ENCODE results near the gene TRPM3. TPM values are rescaled to one million over a fixed set of nuclear protein-coding genes. Genes with fewer than 3 reads are reported as not detected.

The TRPM3 gene
- total RNA-seq, 1 donor from 2014 or later: 0.15 TPM

DNA sequence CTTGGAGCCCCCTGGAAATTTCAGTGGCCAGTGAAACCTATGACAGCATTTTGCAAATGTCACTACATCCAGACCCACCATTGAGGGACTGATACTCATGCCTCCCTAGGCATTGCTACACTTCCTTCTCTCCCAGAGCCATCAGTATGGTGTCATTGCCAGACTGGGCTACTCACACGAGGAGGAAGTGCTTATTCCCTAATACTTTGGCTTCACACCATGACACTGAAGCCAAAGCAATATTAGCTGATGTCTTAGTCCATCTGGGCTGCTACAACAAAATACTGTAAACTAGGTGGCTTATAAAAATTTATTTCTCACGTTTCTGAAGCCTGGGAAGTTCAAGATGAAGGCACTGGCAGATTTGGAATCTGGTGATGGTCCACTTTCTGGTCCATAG is 22.6 kb downstream of the TRPM3 start:
- TF ChIP-seq, protein P1, sequence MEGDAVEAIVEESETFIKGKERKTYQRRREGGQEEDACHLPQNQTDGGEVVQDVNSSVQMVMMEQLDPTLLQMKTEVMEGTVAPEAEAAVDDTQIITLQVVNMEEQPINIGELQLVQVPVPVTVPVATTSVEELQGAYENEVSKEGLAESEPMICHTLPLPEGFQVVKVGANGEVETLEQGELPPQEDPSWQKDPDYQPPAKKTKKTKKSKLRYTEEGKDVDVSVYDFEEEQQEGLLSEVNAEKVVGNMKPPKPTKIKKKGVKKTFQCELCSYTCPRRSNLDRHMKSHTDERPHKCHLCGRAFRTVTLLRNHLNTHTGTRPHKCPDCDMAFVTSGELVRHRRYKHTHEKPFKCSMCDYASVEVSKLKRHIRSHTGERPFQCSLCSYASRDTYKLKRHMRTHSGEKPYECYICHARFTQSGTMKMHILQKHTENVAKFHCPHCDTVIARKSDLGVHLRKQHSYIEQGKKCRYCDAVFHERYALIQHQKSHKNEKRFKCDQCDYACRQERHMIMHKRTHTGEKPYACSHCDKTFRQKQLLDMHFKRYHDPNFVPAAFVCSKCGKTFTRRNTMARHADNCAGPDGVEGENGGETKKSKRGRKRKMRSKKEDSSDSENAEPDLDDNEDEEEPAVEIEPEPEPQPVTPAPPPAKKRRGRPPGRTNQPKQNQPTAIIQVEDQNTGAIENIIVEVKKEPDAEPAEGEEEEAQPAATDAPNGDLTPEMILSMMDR (IDR thresholded peaks at IDR 0.05): no peak
- Histone ChIP-seq H3K27me3 (ENCODE audit: low read depth) (no peaks in the 10 kb centered on the region), H3K4me1 (no peaks in the 10 kb centered on the region), H3K4me3 (no peak overlapping the region), H3K9me3 (no peaks in the 10 kb centered on the region), H3K36me3 (no peaks in the 10 kb centered on the region), H3K27ac (no peak overlapping the region)
- DNase-seq: no peak
- intact Hi-C loops (cut with DNase I): no loop called here
- no peak for ATAC-seq

DNA sequence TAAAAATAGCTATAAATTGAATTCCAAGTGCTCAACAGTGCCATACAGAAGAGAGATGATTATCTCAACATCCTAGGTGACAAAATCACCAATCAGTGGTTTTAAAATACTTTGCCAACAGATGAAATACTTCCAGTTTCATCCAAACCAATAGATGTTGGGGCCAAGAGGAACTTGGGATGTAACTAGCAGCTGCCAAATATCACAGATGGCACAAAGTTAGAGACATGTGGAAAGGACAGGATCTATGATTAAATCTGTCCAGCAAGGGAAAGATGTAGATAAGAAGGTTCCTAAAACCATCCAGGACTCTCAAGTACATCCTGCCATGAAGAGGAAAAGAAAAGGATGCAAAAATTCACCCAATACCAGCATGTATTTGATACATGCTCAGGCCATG is 23.8 kb downstream of the TRPM3 start:
- TF ChIP-seq, protein P1 (IDR thresholded peaks at IDR 0.05): no peak
- no peak for DNase-seq
- Histone ChIP-seq H3K27ac (no peak overlapping the region), H3K36me3 (no peaks in the 10 kb centered on the region), H3K4me3 (no peak overlapping the region), H3K9me3 (no peaks in the 10 kb centered on the region), H3K27me3 (ENCODE audit: low read depth) (no peaks in the 10 kb centered on the region), H3K4me1 (no peaks in the 10 kb centered on the region)
- intact Hi-C loops (cut with DNase I): no loop called here
- no peak for ATAC-seq

DNA sequence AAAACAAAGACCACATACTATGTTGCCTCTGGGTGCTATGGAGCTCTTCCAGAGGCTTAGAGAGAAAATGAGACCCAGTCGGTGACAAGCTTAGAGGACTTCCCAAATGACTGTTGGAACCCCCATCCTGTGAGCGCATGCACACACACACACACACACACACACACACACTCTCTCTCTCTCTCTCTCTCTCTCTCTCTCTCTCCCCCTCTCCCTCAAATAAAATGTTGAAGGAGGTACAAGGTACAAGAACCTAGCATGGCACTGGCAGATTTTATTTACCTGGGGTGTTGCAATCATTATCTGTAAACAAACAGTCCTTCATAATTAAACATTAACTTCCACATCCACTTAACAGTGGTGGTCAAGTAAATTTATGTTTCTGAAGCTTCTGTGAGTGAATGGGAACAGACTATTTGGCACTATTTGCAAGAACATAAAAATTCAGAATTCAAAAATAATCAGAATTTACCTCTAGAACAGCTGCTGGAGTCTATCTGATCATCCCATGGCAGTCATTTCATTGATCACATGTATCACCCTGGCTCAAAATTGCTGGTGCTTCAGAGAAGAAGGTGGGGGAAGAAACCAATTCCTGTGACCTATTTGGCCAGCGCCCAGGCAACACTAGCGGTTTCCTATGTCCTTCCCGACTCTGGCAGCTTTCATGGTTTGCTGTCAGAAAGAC is 24.9 kb downstream of the TRPM3 start:
- peak; percentile 55 for DNase-seq
- TF ChIP-seq, protein P1 (IDR thresholded peaks at IDR 0.05): no peak
- H3K4me1 ChIP-seq: no peaks in the 10 kb centered on the region
- peak; percentile 73 to 76 for ATAC-seq
- no peak overlapping the region for H3K4me3 ChIP-seq
- H3K27me3 ChIP-seq (ENCODE audit: low read depth): no peaks in the 10 kb centered on the region
- no peaks in the 10 kb centered on the region for H3K36me3 ChIP-seq
- intact Hi-C loops (cut with DNase I): no loop called here
- no peaks in the 10 kb centered on the region for H3K9me3 ChIP-seq
- H3K27ac ChIP-seq: no peak overlapping the region

DNA sequence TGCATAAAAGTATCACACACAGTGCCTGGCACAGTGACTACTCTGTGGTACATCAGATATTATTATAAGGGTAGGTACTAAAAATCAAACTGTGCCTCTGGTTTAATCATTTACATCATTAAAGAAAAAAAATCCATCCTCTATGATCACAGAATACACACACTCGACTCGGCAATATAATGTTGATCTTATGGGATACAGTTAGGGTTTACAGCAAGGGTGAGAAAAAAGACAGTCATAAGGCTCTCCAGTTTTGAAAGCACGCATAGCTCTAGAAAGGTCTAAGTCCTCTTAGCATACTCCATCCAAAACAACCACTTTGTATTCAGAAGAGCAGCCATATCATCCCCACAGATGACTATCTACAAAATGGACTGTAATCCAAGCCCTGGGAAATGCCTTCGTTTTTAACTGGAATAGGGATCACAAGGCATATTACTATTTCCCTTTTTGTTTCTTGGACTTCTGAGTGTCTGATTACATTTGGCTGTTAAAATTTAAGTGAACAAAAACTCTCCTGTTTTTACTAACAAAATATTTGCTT is 26.6 kb downstream of the TRPM3 start:
- ATAC-seq: no peak
- no peak for DNase-seq
- Histone ChIP-seq H3K27ac (no peak overlapping the region), H3K4me1 (no peaks in the 10 kb centered on the region), H3K9me3 (no peaks in the 10 kb centered on the region), H3K4me3 (no peak overlapping the region), H3K36me3 (no peaks in the 10 kb centered on the region), H3K27me3 (ENCODE audit: low read depth) (no peaks in the 10 kb centered on the region)
- TF ChIP-seq, protein P1 (IDR thresholded peaks at IDR 0.05): no peak
- intact Hi-C loops (cut with DNase I): no loop called here

DNA sequence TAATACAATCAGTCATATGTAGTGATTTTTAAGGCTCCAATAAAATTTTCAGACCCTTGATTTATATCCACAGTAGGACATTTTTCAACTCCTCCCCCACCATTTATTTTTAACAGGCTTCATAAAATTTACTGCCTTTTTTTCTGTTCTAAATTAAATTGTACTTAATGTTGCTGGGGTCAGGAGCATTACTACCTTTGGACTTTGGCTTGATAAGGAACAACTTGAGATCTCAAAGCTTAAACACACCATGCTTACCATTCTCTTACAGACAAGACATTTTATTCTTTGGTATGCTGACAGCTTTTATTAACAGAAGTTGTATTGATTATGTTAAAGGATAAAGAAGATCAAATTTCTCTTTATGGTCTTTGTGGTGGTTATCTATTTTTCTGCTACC is 30.5 kb downstream of the TRPM3 start:
- Histone ChIP-seq H3K27ac (no peak overlapping the region), H3K9me3 (no peaks in the 10 kb centered on the region), H3K4me3 (no peak overlapping the region), H3K27me3 (ENCODE audit: low read depth) (no peaks in the 10 kb centered on the region), H3K36me3 (no peaks in the 10 kb centered on the region), H3K4me1 (no peaks in the 10 kb centered on the region)
- intact Hi-C loops (cut with DNase I): no loop called here
- DNase-seq: no peak
- TF ChIP-seq, protein P1 (IDR thresholded peaks at IDR 0.05): no peak
- no peak for ATAC-seq
